Prostate gland (tissue), 2 donors: ENCODE measurements around the gene STK39. TPM values are rescaled to one million over a fixed set of nuclear protein-coding genes. Genes with fewer than 3 reads are reported as not detected.

Source experiments
- DNase-seq: peaks from one replicate; pipeline ENCODE4 v3.0.0-alpha.2; 2019; ENCODE audit warnings: low spot score
- H3K27ac ChIP-seq, 2 donors: fragments of 200-600 bp; sonication (generic); 2 replicates each; pipeline ENCODE4 v1.5.1; 2017 to 2019
- H3K27me3 ChIP-seq: fragments of 200-600 bp; sonication (generic); replicated peaks from 2 replicates; pipeline ENCODE4 v1.5.1; 2019; ENCODE audit not compliant: insufficient read depth
- H3K36me3 ChIP-seq, 2 donors: fragments of 200-600 bp; sonication (generic); 1 replicate in 1 of 2; 2 replicates in 1 of 2; pipeline versions ENCODE4 v1.5.1 to v1.8.1; 2017 to 2019
- H3K4me1 ChIP-seq: fragments of 200-600 bp; sonication (generic); replicated peaks from 2 replicates; pipeline ENCODE4 v1.5.1; 2019
- H3K4me3 ChIP-seq, 2 donors: fragments of 200-600 bp; sonication (generic); 2 replicates each; pipeline ENCODE4 v1.5.1; 2017 to 2019
- H3K9me3 ChIP-seq: fragments of 200-600 bp; sonication (generic); 2 replicates; pipeline ENCODE4 v1.5.1; 2017
- CTCF ChIP-seq, 4 experiments: fragments of 200-600 bp in 2 of 4; fragments of 450-650 bp in 2 of 4; sonication (generic) in 2 of 4; IDR thresholded peaks; 1 replicate in 3 of 4; 2 replicates in 1 of 4; pipeline ENCODE4 v1.5.1; 2016 to 2019; ENCODE audit warnings: antibody characterized with exemption in 4 of 4, mild to moderate bottlenecking in 2 of 4, moderate library complexity in 2 of 4
- POLR2A ChIP-seq: fragments of 450-650 bp; IDR thresholded peaks from one replicate; pipeline ENCODE4 v1.6.1; 2016; ENCODE audit warnings: antibody characterized with exemption, mild to moderate bottlenecking
- POLR2AphosphoS5 ChIP-seq: sonication (generic); formaldehyde crosslinking; IDR thresholded peaks from one replicate; pipeline ENCODE4 v1.6.1; 2017; ENCODE audit warnings: antibody characterized with exemption
- WGBS: methylation state at CpG from one replicate; pipeline ENCODE4 v1.1.5; 2018; 5-methylcytosine and 5-hydroxymethylcytosine counted together
- intact Hi-C: fragments of 100-400 bp; cut with DNase I; formaldehyde crosslinking; loops from one replicate; pipeline ENCODE4 v1.14.2; 2022
- total RNA-seq, 2 donors: library from RNA; depleted of rRNA; stranded (reverse); fragments of >200 nt; gene quantifications; one replicate each; pipeline ENCODE4 v1.1.0, GENCODE V29; 2016

The STK39 gene
- total RNA-seq, 2 donors from 2014 or later, result 32.2 to 54.7 TPM

- peaks cover 6% of the 10 kb centered on the region for H3K4me1 ChIP-seq
- peak overlapping the region in 1 of 2 donors; percentile 6 for H3K27ac ChIP-seq
- TF ChIP-seq POLR2AphosphoS5 (no peak), POLR2A (no peak), CTCF (IDR thresholded peaks at IDR 0.05) (no peak)
- H3K4me3 ChIP-seq, result no peak overlapping the region
- WGBS, result 55% methylated on average over 3 of the region's 3 CpGs
- intact Hi-C loops, result no loop called here
- H3K36me3 ChIP-seq, result no peaks in the 10 kb centered on the region
- no peaks in the 10 kb centered on the region for H3K27me3 ChIP-seq
- H3K9me3 ChIP-seq, result no peaks in the 10 kb centered on the region
- no peak for DNase-seq
These were observed 54.4 kb downstream of the STK39 start for GRCh38 chr2:168192839-168193616.

GRCh38 chr2:168191955-168192785, 55.2 kb downstream of the STK39 start:
- Histone ChIP-seq H3K27ac (peak overlapping the region in 1 of 2 donors; percentile 6), H3K36me3 (no peaks in the 10 kb centered on the region), H3K4me1 (peaks cover 6% of the 10 kb centered on the region), H3K4me3 (no peak overlapping the region), H3K27me3 (no peaks in the 10 kb centered on the region), H3K9me3 (no peaks in the 10 kb centered on the region)
- no peak for TF ChIP-seq CTCF (IDR thresholded peaks at IDR 0.05)
- no peak for TF ChIP-seq POLR2A
- no peak for TF ChIP-seq POLR2AphosphoS5
- intact Hi-C loops, result no loop called here
- no peak for DNase-seq
- 77% methylated on average over 6 of the region's 6 CpGs for WGBS

- Histone ChIP-seq H3K9me3 (no peaks in the 10 kb centered on the region), H3K36me3 (no peaks in the 10 kb centered on the region), H3K27ac (no peak overlapping the region), H3K4me1 (peaks cover 6% of the 10 kb centered on the region), H3K27me3 (no peaks in the 10 kb centered on the region), H3K4me3 (no peak overlapping the region)
- intact Hi-C loops, result no loop called here
- 47% methylated on average over 7 of the region's 7 CpGs for WGBS
- no peak for DNase-seq
- TF ChIP-seq POLR2A (no peak), CTCF (IDR thresholded peaks at IDR 0.05) (no peak), POLR2AphosphoS5 (no peak)
These were observed 56.6 kb downstream of the STK39 start for GRCh38 chr2:168190590-168191336.

DNA sequence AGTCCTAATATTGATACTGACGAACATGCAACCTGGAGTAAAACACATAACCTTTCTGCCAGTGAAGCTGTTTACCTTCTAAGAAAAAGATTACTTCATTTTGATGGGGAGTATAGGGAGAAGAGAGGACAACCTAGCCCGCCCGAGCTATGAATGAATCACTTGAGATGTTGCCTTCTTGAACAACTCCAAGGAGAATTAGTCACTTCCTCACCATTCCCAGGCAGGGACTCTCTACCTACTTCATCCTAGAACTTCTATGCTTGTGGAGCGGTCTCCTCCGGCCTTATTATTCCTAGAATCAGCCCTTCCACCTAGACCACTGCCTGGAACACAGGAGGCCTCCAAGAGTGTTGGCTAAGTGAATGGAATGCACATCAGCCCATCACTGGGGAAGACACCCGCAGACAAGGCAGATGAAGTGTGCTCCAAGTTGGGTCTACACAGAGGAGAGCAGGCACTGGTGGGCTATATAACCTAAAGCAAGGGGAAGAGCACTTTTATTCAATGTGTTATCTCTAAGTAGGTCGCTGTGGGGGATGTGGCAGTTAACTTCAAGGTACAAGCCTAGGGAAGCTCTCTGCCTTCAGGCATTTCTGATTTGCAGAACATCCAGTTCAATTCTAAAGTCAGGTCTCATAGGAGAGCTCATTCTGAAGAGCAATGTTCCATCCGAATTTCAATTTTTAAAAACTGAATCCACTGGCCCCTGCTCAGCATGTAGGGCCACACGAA, 57.4 kb downstream of the STK39 start:
- no peaks in the 10 kb centered on the region for H3K27me3 ChIP-seq
- DNase-seq, result no peak
- no peak overlapping the region for H3K4me3 ChIP-seq
- no peaks in the 10 kb centered on the region for H3K36me3 ChIP-seq
- TF ChIP-seq POLR2A (no peak), POLR2AphosphoS5 (no peak), CTCF (IDR thresholded peaks at IDR 0.05) (no peak)
- no peak overlapping the region for H3K27ac ChIP-seq
- H3K4me1 ChIP-seq, result peaks cover 6% of the 10 kb centered on the region
- intact Hi-C loops, result no loop called here
- WGBS, result 89% methylated on average over 9 of the region's 9 CpGs
- H3K9me3 ChIP-seq, result no peaks in the 10 kb centered on the region
